Adipocyte (in vitro differentiated cells): ENCODE data around the gene SAE1.

ENCODE experiments used
- DNase-seq: peaks from one replicate; pipeline ENCODE4 v3.0.0-alpha.2; 2015; ENCODE audit warnings: low read depth
- H3K27me3 ChIP-seq: replicated peaks from 2 replicates; pipeline ENCODE4 v1.7.0; 2013; ENCODE audit warnings: mild to moderate bottlenecking, low read length, moderate library complexity; ENCODE audit not compliant: control insufficient read depth, insufficient read depth
- H3K36me3 ChIP-seq: 2 replicates; pipeline ENCODE4 v1.7.0; 2013; ENCODE audit warnings: low read length, mild to moderate bottlenecking, moderate library complexity; ENCODE audit not compliant: control insufficient read depth, insufficient read depth, severe bottlenecking
- H3K4me1 ChIP-seq: 2 replicates; pipeline ENCODE4 v1.7.0; 2013; ENCODE audit warnings: mild to moderate bottlenecking, low read length, moderate library complexity; ENCODE audit not compliant: control insufficient read depth, insufficient read depth
- H3K4me3 ChIP-seq: 2 replicates; pipeline ENCODE4 v1.7.0; 2013; ENCODE audit warnings: mild to moderate bottlenecking, low read length, moderate library complexity
- H3K9ac ChIP-seq: 2 replicates; pipeline ENCODE4 v1.7.0; 2013; ENCODE audit warnings: mild to moderate bottlenecking, low read length, moderate library complexity
- H3K9me3 ChIP-seq: 2 replicates; pipeline ENCODE4 v1.7.0; 2013; ENCODE audit warnings: mild to moderate bottlenecking, low read length, moderate library complexity; ENCODE audit not compliant: control insufficient read depth

Gene SAE1

GRCh38 chr19:47176071-47176626 lies 45.5 kb downstream of the SAE1 start:
- Histone ChIP-seq H3K9ac (no peak overlapping the region), H3K4me1 (peaks cover 23% of the 10 kb centered on the region), H3K9me3 (no peaks in the 10 kb centered on the region), H3K36me3 (peaks cover 27% of the 10 kb centered on the region), H3K27me3 (no peaks in the 10 kb centered on the region), H3K4me3 (peak overlapping the region; percentile 8)
- DNase-seq, result peak; percentile 44

GRCh38 chr19:47176627-47177090 lies 46.0 kb downstream of the SAE1 start:
- no peaks in the 10 kb centered on the region for H3K27me3 ChIP-seq
- H3K36me3 ChIP-seq, result peaks cover 27% of the 10 kb centered on the region

GRCh38 chr19:47179653-47180310 lies 49.1 kb downstream of the SAE1 start:
- Histone ChIP-seq H3K27me3 (no peaks in the 10 kb centered on the region), H3K9ac (no peak overlapping the region), H3K9me3 (no peaks in the 10 kb centered on the region), H3K4me1 (peaks cover 20% of the 10 kb centered on the region), H3K4me3 (no peak overlapping the region), H3K36me3 (peaks cover 31% of the 10 kb centered on the region)
- no peak for DNase-seq

More at GRCh38 chr19:47176627-47177090, 46.0 kb downstream of the SAE1 start:
- H3K4me3 ChIP-seq, result peak overlapping the region; percentile 8
- H3K4me1 ChIP-seq, result peaks cover 23% of the 10 kb centered on the region
- H3K9ac ChIP-seq, result no peak overlapping the region
- peak; percentile 92 for DNase-seq
- H3K9me3 ChIP-seq, result no peaks in the 10 kb centered on the region

GRCh38 chr19:47183601-47184000 lies 53.0 kb downstream of the SAE1 start:
- Histone ChIP-seq H3K9ac (no peak overlapping the region), H3K9me3 (no peaks in the 10 kb centered on the region), H3K36me3 (peaks cover 40% of the 10 kb centered on the region), H3K4me3 (no peak overlapping the region), H3K27me3 (no peaks in the 10 kb centered on the region), H3K4me1 (no peaks in the 10 kb centered on the region)
- DNase-seq, result no peak

- Histone ChIP-seq H3K9ac (no peak overlapping the region), H3K36me3 (peaks cover 29% of the 10 kb centered on the region), H3K4me3 (no peak overlapping the region), H3K27me3 (no peaks in the 10 kb centered on the region), H3K9me3 (no peaks in the 10 kb centered on the region), H3K4me1 (peaks cover 15% of the 10 kb centered on the region)
- DNase-seq, result no peak
Observed at GRCh38 chr19:47186446-47187334, 56.1 kb downstream of the SAE1 start.

GRCh38 chr19:47187335-47187655 lies 56.7 kb downstream of the SAE1 start:
- Histone ChIP-seq H3K4me3 (no peak overlapping the region), H3K36me3 (peaks cover 23% of the 10 kb centered on the region), H3K9ac (no peak overlapping the region), H3K27me3 (no peaks in the 10 kb centered on the region), H3K4me1 (peaks cover 15% of the 10 kb centered on the region), H3K9me3 (no peaks in the 10 kb centered on the region)
- no peak for DNase-seq

- Histone ChIP-seq H3K4me3 (no peak overlapping the region), H3K9me3 (no peaks in the 10 kb centered on the region), H3K27me3 (no peaks in the 10 kb centered on the region), H3K4me1 (peaks cover 15% of the 10 kb centered on the region), H3K36me3 (peaks cover 18% of the 10 kb centered on the region), H3K9ac (no peak overlapping the region)
- DNase-seq, result no peak
Observed at GRCh38 chr19:47187797-47188196, 57.2 kb downstream of the SAE1 start.

- Histone ChIP-seq H3K9me3 (no peaks in the 10 kb centered on the region), H3K27me3 (no peaks in the 10 kb centered on the region), H3K4me1 (peaks cover 15% of the 10 kb centered on the region), H3K9ac (no peak overlapping the region), H3K36me3 (peaks cover 12% of the 10 kb centered on the region), H3K4me3 (no peak overlapping the region)
- DNase-seq, result no peak
Observed at GRCh38 chr19:47188507-47189033, 57.9 kb downstream of the SAE1 start.

GRCh38 chr19:47190167-47190727 lies 59.6 kb downstream of the SAE1 start:
- H3K9ac ChIP-seq, result peak overlapping the region; percentile 15
- DNase-seq, result peak; percentile 85
- H3K4me1 ChIP-seq, result peaks cover 15% of the 10 kb centered on the region
- H3K4me3 ChIP-seq, result peak overlapping the region; percentile 44
- H3K36me3 ChIP-seq, result peaks cover 9% of the 10 kb centered on the region
- H3K27me3 ChIP-seq, result no peaks in the 10 kb centered on the region
- H3K9me3 ChIP-seq, result no peaks in the 10 kb centered on the region

- no peaks in the 10 kb centered on the region for H3K9me3 ChIP-seq
- no peak overlapping the region for H3K9ac ChIP-seq
- no peak overlapping the region for H3K4me3 ChIP-seq
- H3K27me3 ChIP-seq, result no peaks in the 10 kb centered on the region
- peaks cover 5% of the 10 kb centered on the region for H3K4me1 ChIP-seq
- DNase-seq, result no peak
- H3K36me3 ChIP-seq, result peaks cover 26% of the 10 kb centered on the region
Observed at GRCh38 chr19:47195434-47195833, 64.8 kb downstream of the SAE1 start.

GRCh38 chr19:47197141-47197540 lies 66.5 kb downstream of the SAE1 start:
- H3K9ac ChIP-seq, result no peak overlapping the region
- DNase-seq, result no peak
- H3K27me3 ChIP-seq, result no peaks in the 10 kb centered on the region
- H3K4me3 ChIP-seq, result no peak overlapping the region
- no peaks in the 10 kb centered on the region for H3K9me3 ChIP-seq
- peaks cover 33% of the 10 kb centered on the region for H3K36me3 ChIP-seq
- H3K4me1 ChIP-seq, result no peaks in the 10 kb centered on the region
